Frontal cortex (tissue), 4 donors: ENCODE results near the gene UGT2B7. TPM values are rescaled to one million over a fixed set of nuclear protein-coding genes. Genes with fewer than 3 reads are reported as not detected.
"Not testable (repeated sequence)": the region's sequence is repeated elsewhere in the genome, so short reads cannot be mapped to it uniquely, and the experiment has no call there.

ENCODE experiments used
- DNase-seq, 2 donors: peaks; one replicate each; pipeline ENCODE4 v3.0.0; 2012; ENCODE audit warnings: low spot score in 2 of 2
- FAIRE-seq: peaks from 2 replicates; lab custom pipeline; 2012; peaks lifted over from hg19 to GRCh38; lab: Jason Lieb, UNC
- total RNA-seq: library from RNA; depleted of rRNA; stranded (reverse); fragments of >200 nt; gene quantifications from one replicate; pipeline ENCODE4 v1.2.3, GENCODE V29; 2014
- donor health status: control.
- donor health status: control.
- donor health status: control.

Gene UGT2B7
- total RNA-seq, 1 donor from 2014 or later: not detected

GRCh38 chr4:69075061-69075792 is 21.0 kb upstream of the UGT2B7 start:
- FAIRE-seq: no peak
- DNase-seq: no peak

- DNase-seq (no peak), FAIRE-seq (no peak)
These were observed 17.4 kb upstream of the UGT2B7 start for GRCh38 chr4:69078852-69079251.

GRCh38 chr4:69088473-69088872 is 7.8 kb upstream of the UGT2B7 start:
- DNase-seq (no peak), FAIRE-seq (no peak)

- DNase-seq (no peak), FAIRE-seq (no peak)
These were observed 6.9 kb upstream of the UGT2B7 start for GRCh38 chr4:69089388-69089787.

- DNase-seq: no peak
- FAIRE-seq: no peak
These were observed 4.1 kb upstream of the UGT2B7 start for GRCh38 chr4:69092190-69092589.

- no peak for FAIRE-seq
- DNase-seq: no peak
These were observed 3.2 kb upstream of the UGT2B7 start for GRCh38 chr4:69092980-69093568.

GRCh38 chr4:69093681-69094080 is 2.6 kb upstream of the UGT2B7 start:
- DNase-seq (no peak), FAIRE-seq (no peak)

GRCh38 chr4:69095301-69095731 is 958 bp upstream of the UGT2B7 start:
- no peak for FAIRE-seq

GRCh38 chr4:69096810-69097209 is 536 bp downstream of the UGT2B7 start:
- FAIRE-seq: no peak

More at GRCh38 chr4:69095301-69095731, 958 bp upstream of the UGT2B7 start:
- no peak for DNase-seq

GRCh38 chr4:69098470-69098869 is 2.2 kb downstream of the UGT2B7 start:
- DNase-seq (no peak), FAIRE-seq (no peak)

More at GRCh38 chr4:69096810-69097209, 536 bp downstream of the UGT2B7 start:
- DNase-seq: no peak

GRCh38 chr4:69099910-69100309 is 3.6 kb downstream of the UGT2B7 start:
- FAIRE-seq (no peak), DNase-seq (no peak)

GRCh38 chr4:69102668-69103067 is 6.4 kb downstream of the UGT2B7 start:
- DNase-seq, FAIRE-seq: not testable (repeated sequence)

GRCh38 chr4:69104719-69105275 is 8.5 kb downstream of the UGT2B7 start:
- FAIRE-seq (no peak), DNase-seq (no peak)

GRCh38 chr4:69115151-69115850 is 19.0 kb downstream of the UGT2B7 start:
- FAIRE-seq, DNase-seq: not testable (repeated sequence)

- DNase-seq: no peak
- FAIRE-seq: peak; percentile 19
These were observed 19.6 kb downstream of the UGT2B7 start for GRCh38 chr4:69115851-69116213.

- no peak for DNase-seq
- no peak for FAIRE-seq
These were observed 20.5 kb downstream of the UGT2B7 start for GRCh38 chr4:69116645-69117321.

- FAIRE-seq (no peak), DNase-seq (no peak)
These were observed 24.6 kb downstream of the UGT2B7 start for GRCh38 chr4:69120870-69121269.

GRCh38 chr4:69122476-69122875 is 26.2 kb downstream of the UGT2B7 start:
- DNase-seq (no peak), FAIRE-seq (no peak)

- DNase-seq (no peak), FAIRE-seq (no peak)
These were observed 28.7 kb downstream of the UGT2B7 start for GRCh38 chr4:69124941-69125340.

- DNase-seq (no peak), FAIRE-seq (no peak)
These were observed 29.8 kb downstream of the UGT2B7 start for GRCh38 chr4:69126024-69126423.
